GM19455 (cell line): ENCODE data around the gene PALLD.
A peak's percentile ranks its signal among the peaks of the same experiment; 100 is the strongest.

ENCODE experiments used
- ATAC-seq: cut with Tn5 transposase; IDR thresholded peaks from one replicate; pipeline ENCODE4 v1.9.1; 2021; ENCODE audit not compliant: unreplicated experiment

Gene PALLD

DNA sequence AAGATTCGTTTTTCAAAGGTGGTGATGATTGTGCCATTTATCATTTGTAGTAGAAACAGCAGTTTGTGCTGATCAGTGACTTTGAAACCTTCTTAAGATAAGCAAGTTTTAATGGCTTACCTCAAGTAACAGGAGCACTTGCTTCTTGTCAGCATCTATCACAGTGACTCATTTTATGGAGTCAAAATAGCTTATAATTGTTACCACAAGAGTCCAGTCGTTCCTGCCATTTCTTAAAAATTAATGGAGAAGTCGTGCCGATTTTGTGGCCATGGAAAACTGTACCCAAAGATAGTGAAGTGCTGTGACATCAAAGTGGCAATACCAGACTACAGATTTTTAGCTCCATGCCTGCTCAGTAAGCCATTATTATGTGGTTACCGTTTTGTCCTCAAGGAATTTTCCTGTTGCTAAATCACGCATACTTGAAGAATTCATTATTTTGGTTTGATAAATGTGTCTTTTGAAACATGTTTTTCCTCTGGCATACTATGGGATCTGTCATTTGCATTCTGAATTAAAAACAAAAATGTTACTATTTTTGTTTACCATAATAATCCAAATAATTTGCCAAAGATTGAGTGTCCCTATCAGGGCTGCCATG is 383.3 kb downstream of the PALLD start:
- no peak for ATAC-seq

- peak; percentile 51 for ATAC-seq
These were observed 384.2 kb downstream of the PALLD start for GRCh38 chr4:168880811-168881595.

- ATAC-seq: no peak
These were observed 385.0 kb downstream of the PALLD start for GRCh38 chr4:168881781-168882420.

- ATAC-seq: no peak
These were observed 385.9 kb downstream of the PALLD start for GRCh38 chr4:168882650-168883233.

- ATAC-seq: no peak
These were observed 386.7 kb downstream of the PALLD start for GRCh38 chr4:168883513-168883912.

DNA sequence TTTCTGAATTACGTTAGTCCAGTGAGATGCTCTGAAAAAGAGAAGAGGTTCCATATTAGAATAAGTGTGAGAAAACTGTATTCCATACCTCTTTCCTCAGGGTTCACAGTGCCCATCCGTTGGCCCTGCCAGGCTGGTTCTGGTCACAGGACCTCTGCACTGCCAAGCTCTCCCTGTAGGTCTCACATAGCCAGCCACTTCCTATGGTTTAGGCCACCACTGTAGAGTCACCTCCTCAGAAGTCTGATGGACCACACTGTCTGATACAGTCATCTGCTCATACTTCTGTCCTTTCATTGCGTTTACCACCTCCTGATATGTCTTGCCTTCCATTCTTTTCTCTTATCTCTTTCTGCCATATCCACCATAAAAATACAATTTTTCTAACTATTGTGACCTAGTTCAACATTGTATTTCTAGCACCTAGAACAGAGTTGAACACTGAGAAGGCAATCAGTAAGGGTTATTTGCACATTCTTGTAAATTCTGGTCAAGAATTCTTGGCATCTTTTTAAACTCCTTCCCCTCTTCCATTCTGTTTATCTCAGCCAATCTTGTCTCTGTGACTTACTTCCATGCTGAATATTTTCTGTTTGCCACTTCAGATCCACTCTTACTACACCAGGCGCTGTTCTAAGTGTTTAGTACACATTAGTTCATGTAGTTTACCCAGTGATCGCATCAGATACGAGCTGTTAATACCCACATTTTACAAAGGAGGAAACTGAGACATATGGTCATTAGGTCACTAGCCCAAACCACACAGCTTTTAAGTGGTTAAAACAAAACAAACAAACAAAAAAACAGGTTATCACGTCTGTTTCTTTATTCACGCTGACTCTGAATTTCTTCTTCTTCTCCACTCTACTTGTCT is 387.6 kb downstream of the PALLD start:
- no peak for ATAC-seq

- ATAC-seq: no peak
These were observed 388.5 kb downstream of the PALLD start for GRCh38 chr4:168885400-168885799.

GRCh38 chr4:168886351-168886750 is 389.5 kb downstream of the PALLD start:
- ATAC-seq: no peak

DNA sequence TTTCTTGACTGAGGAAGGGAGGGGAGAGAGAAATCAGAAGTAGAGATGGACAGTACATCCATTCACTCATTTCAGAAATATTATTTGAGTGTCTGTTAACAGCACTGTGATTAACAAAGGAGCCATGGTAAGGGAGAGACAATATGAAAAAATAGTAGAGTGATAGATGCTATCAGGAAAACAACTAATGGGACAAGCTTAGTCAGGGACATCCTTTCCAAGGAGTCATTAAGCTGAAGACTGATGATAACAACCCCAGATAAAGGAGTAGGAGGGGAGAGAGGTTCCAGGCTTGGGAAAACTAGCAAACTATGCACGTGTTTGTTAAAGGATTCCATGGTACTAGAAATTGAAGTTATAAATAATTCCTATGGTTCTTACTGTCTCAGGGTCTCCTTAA is 391.0 kb downstream of the PALLD start:
- no peak for ATAC-seq

DNA sequence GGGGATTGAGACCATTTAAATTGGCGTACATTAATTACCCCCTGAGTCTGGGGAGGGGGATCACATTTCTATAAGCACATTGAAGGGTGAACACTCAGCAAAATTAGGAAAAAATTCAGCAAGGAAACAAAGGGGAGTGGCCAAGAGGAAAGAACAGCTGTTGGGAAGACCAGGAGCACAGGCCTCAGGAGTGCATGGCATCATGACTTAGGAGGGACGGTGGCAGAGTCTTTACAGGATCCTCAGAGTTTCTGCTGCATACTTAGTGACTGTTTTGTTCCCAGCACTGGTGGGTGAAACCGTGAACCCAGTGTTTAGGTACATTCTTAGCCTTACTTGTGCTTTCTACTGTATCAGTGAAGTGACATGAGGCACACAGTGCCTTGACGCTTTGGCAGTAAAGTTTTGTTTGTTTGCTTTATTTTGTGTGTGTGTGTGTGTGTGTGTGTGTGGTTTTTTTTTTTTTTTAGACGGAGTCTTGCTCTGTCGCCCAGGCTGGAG is 391.9 kb downstream of the PALLD start:
- no peak for ATAC-seq

- no peak for ATAC-seq
These were observed 394.2 kb downstream of the PALLD start for GRCh38 chr4:168891086-168891485.

GRCh38 chr4:168891688-168892087 is 394.8 kb downstream of the PALLD start:
- no peak for ATAC-seq

DNA sequence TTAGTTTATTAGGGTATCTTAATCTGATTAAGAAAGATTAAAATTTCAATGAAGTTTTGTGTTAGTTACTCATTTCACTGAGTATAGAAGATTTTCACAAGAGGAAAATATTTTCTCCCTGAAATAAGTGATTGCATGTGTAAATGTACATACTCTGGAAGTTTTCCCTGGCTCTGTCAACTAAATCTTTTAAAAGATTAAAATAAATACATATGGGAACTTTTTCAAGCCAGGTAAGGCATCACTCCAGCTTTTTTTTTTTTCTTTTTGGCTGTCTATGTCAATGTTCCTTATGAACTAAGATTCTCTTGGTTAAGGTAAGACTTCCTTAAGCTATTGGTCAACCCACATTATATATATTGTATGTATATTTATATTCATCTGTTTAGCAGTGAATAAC is 395.6 kb downstream of the PALLD start:
- no peak for ATAC-seq

DNA sequence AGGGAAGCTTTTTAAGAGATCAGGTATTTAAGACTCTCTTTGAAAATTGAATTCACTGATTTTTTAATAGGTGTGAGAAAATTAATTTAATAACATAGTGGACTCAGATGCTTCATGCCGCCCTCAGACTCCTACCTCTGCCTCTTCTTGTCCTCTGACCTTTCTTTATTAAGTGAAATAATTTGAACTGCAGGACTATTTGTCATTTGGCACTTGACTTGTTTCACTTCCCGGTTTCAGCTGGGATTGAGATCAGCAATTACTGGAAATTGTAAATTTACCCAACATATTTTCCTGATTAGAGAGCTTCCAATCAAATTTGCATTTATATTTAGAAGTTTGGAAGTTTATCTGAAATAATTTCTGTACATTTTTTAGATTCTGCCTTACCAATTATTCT is 396.4 kb downstream of the PALLD start:
- no peak for ATAC-seq

DNA sequence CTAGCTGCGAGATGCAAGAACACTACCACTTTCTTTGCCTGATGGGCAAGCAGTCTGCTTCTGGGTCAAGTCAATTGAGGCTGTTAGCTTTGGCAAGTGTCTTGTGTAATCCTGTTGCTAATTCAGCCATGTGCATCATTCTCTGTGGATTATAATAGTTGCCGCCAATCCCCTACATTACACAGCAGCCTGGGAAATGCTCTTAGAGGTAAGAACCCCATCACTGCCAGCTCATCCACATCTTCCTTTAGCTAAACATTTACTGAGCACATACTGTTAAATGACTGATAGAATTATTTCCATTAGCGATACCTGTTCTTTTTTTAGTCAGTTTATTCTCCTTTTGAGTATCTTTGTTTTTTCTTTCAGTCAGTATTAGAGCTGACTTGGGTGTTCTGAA is 397.0 kb downstream of the PALLD start:
- no peak for ATAC-seq

DNA sequence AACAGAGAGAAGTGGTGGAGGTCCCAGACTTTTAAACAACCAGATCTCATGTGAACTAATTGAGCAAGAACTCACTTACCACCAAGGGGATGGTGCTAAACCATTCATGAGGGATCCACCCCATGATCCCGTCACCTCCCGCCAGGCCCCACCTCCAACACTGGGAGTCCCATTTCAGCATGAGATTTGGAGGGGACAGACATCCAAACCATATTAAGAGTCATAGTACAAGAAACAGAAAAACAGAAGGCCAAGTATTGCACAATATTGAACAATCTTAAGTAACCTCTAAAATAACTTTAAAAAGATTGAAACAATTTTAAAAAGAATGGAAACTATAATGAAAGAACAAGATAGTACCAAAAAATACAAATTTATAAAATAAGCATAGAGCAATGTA is 403.2 kb downstream of the PALLD start:
- ATAC-seq: no peak

DNA sequence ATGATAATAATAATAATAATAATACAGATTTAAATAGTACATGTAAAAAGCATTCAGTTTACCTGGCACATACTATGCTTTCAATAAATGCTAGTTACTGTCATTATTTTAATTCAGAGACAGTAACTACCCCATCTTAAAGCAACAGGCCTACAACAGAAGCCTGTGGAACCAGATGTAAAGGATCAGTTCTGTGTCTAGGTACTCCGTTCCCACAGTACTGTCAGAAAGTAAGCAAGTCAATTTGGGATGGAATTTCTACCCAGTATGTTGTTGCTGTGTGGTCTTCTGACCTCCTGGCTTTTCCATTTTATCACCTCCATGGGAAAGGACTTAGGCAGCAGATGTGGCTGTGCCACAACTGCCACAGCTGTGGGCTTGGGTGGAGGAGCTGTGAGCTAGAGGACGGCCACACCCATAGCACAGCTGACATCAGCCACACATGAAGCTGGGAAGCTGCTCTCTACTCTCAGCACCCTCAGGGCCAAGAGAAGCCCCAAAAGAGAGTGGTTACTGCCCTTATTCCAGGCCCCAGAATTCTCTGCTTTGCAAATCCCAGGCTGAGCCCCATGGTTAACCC is 410.4 kb downstream of the PALLD start:
- ATAC-seq: no peak

- no peak for ATAC-seq
These were observed 411.2 kb downstream of the PALLD start for GRCh38 chr4:168908093-168908492.

DNA sequence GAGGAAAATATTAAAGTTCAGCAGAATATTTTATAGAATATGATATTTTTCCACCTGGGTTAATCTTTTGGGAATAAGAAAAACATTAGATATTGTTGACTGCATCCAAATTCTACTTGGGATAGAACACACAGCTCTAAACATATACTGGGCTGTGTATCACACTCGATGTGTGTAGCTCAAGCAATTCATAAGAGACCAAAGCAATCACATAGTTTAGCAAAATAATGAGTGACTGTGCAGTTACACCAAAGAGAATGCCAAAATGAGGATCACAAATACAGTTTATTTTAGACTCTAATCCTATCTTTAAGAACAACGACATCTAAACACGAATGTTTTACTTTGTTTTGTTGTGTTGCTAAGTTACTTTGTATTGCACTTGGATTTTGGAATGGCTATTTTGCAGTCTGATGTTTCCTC is 412.0 kb downstream of the PALLD start:
- no peak for ATAC-seq

- no peak for ATAC-seq
These were observed 417.2 kb downstream of the PALLD start for GRCh38 chr4:168914095-168914494.
